HL-60 (cell line): ENCODE measurements around the gene ALOX15.

ENCODE experiments used
- DNase-seq, 2 experiments: peaks; one replicate each; pipeline ENCODE4 v3.0.0-alpha.2; 2010 to 2020; ENCODE audit warnings: low read depth in 1 of 2, low spot score in 1 of 2
- H3K27ac ChIP-seq: fragments of 250-450 bp; sonication (Bioruptor Pico); replicated peaks from 2 replicates; pipeline ENCODE4 v1.5.1; 2020; ENCODE audit warnings: mild to moderate bottlenecking, moderate library complexity
- H3K27me3 ChIP-seq: fragments of 250-450 bp; sonication (Bioruptor Pico); 2 replicates; pipeline ENCODE4 v1.5.1; 2021; ENCODE audit warnings: mild to moderate bottlenecking, moderate library complexity; ENCODE audit not compliant: insufficient read depth, poor library complexity, severe bottlenecking
- H3K4me3 ChIP-seq: replicated peaks from 2 replicates; pipeline ENCODE4 v1.5.1; 2011; ENCODE audit warnings: mild to moderate bottlenecking, control low read depth, low read length; ENCODE audit not compliant: insufficient read depth
- GABPA ChIP-seq: IDR thresholded peaks from 2 replicates; pipeline ENCODE4 v1.6.1; 2012; ENCODE audit warnings: low read depth
- POLR2AphosphoS5 ChIP-seq: IDR thresholded peaks from 2 replicates; pipeline ENCODE4 v1.6.1; 2012; ENCODE audit warnings: low read depth
- SPI1 ChIP-seq: IDR thresholded peaks from 2 replicates; pipeline ENCODE4 v1.6.1; 2012; ENCODE audit warnings: low read depth, mild to moderate bottlenecking, borderline replicate concordance
- TF ChIP-seq, protein P1 (sequence below): IDR thresholded peaks from one replicate; pipeline ENCODE4 v1.5.1; 2011; ENCODE audit warnings: low read length, control low read depth, inconsistent platforms; ENCODE audit not compliant: insufficient read depth
- TF ChIP-seq, protein P2 (sequence below): IDR thresholded peaks from 2 replicates; pipeline ENCODE4 v1.6.1; 2012; ENCODE audit warnings: low read depth; ENCODE audit not compliant: insufficient replicate concordance

ALOX15 gene

DNA sequence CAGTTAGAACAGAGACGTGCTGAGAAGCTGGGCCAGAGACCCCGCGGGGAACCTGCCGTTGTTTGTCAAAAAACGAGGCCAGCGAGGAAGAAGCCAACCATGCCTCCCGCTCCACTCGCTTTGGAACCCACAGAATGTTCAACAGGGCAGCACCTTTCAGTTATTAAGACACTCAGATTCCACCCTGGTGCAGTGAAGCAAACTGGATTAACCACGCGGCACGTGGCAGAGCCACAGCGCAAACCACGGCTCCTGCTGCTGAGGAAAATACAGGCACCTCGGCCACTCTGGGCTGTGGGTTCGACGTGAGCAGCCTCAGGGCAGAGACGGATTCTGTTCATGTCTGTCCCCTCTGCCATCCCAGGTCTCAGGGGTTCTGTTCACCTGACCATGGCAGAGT is 24.4 kb downstream of the ALOX15 start:
- Histone ChIP-seq H3K4me3 (no peak overlapping the region), H3K27ac (no peak overlapping the region), H3K27me3 (no peaks in the 10 kb centered on the region)
- TF ChIP-seq SPI1 (no peak), POLR2AphosphoS5 (no peak), GABPA (no peak)
- TF ChIP-seq, protein P1, sequence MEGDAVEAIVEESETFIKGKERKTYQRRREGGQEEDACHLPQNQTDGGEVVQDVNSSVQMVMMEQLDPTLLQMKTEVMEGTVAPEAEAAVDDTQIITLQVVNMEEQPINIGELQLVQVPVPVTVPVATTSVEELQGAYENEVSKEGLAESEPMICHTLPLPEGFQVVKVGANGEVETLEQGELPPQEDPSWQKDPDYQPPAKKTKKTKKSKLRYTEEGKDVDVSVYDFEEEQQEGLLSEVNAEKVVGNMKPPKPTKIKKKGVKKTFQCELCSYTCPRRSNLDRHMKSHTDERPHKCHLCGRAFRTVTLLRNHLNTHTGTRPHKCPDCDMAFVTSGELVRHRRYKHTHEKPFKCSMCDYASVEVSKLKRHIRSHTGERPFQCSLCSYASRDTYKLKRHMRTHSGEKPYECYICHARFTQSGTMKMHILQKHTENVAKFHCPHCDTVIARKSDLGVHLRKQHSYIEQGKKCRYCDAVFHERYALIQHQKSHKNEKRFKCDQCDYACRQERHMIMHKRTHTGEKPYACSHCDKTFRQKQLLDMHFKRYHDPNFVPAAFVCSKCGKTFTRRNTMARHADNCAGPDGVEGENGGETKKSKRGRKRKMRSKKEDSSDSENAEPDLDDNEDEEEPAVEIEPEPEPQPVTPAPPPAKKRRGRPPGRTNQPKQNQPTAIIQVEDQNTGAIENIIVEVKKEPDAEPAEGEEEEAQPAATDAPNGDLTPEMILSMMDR: no peak
- TF ChIP-seq, protein P2, sequence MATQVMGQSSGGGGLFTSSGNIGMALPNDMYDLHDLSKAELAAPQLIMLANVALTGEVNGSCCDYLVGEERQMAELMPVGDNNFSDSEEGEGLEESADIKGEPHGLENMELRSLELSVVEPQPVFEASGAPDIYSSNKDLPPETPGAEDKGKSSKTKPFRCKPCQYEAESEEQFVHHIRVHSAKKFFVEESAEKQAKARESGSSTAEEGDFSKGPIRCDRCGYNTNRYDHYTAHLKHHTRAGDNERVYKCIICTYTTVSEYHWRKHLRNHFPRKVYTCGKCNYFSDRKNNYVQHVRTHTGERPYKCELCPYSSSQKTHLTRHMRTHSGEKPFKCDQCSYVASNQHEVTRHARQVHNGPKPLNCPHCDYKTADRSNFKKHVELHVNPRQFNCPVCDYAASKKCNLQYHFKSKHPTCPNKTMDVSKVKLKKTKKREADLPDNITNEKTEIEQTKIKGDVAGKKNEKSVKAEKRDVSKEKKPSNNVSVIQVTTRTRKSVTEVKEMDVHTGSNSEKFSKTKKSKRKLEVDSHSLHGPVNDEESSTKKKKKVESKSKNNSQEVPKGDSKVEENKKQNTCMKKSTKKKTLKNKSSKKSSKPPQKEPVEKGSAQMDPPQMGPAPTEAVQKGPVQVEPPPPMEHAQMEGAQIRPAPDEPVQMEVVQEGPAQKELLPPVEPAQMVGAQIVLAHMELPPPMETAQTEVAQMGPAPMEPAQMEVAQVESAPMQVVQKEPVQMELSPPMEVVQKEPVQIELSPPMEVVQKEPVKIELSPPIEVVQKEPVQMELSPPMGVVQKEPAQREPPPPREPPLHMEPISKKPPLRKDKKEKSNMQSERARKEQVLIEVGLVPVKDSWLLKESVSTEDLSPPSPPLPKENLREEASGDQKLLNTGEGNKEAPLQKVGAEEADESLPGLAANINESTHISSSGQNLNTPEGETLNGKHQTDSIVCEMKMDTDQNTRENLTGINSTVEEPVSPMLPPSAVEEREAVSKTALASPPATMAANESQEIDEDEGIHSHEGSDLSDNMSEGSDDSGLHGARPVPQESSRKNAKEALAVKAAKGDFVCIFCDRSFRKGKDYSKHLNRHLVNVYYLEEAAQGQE: no peak
- DNase-seq: no peak

- TF ChIP-seq GABPA (no peak), SPI1 (no peak), POLR2AphosphoS5 (no peak)
- TF ChIP-seq, protein P2: no peak
- TF ChIP-seq, protein P1: no peak
- Histone ChIP-seq H3K27ac (no peak overlapping the region), H3K4me3 (no peak overlapping the region), H3K27me3 (no peaks in the 10 kb centered on the region)
- DNase-seq: no peak
Observed at GRCh38 chr17:4616476-4616875, 25.0 kb downstream of the ALOX15 start.

DNA sequence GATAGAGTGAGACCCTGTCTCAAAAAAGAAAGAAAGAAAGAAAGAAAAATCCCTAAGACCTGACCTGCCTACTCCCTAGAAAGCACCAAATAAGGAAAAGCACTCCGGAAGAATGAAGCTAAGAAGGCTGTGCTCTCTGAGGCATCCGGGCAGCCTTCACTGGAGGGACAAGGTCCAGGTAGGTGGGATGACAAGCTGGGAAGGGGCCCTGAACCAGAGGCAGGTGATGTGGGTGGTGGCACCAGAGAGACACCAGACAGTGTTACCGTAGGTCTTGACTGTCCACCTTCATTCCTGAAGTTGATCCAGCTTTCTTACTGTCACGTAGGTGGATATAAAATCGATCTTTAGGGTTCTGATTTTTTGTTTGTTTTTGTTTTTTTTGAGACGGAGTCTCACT is 30.8 kb downstream of the ALOX15 start:
- Histone ChIP-seq H3K27ac (no peak overlapping the region), H3K4me3 (no peak overlapping the region), H3K27me3 (no peaks in the 10 kb centered on the region)
- TF ChIP-seq, protein P2: no peak
- no peak for TF ChIP-seq GABPA
- TF ChIP-seq SPI1: no peak
- no peak for TF ChIP-seq POLR2AphosphoS5
- TF ChIP-seq, protein P1: no peak
- DNase-seq: no peak
